Measurements from ENCODE around the gene CCHCR1. TPM values are rescaled to one million over a fixed set of nuclear protein-coding genes. Genes with fewer than 3 reads are reported as not detected.

The CCHCR1 gene
- polyA plus RNA-seq, 1 donor from 2014 or later = 19.7 TPM

GRCh38 chr6:31129130-31129529 is 28.5 kb downstream of the CCHCR1 start:
- TF ChIP-seq REST (IDR thresholded peaks at IDR 0.05; ENCODE audit: borderline replicate concordance) (no peak), POLR2AphosphoS5 (IDR thresholded peaks at IDR 0.05) (no peak), SMC3 (conservative IDR thresholded peaks at IDR 0.05; ENCODE audit: poor library complexity) (no peak), CTCF (IDR thresholded peaks at IDR 0.05; ENCODE audit: poor library complexity, severe bottlenecking) (no peak), RAD21 (conservative IDR thresholded peaks at IDR 0.05) (no peak)
- H3K36me3 ChIP-seq (ENCODE audit: insufficient read depth, low read length) = no peaks in the 10 kb centered on the region
- no peak overlapping the region for H3K9ac ChIP-seq (ENCODE audit: low read length)
- H3K27me3 ChIP-seq (ENCODE audit: insufficient read depth, low read depth, low read length) = no peaks in the 10 kb centered on the region
- no peak overlapping the region for H2AFZ ChIP-seq (ENCODE audit: low read depth, low read length)
- no peaks in the 10 kb centered on the region for H3K9me3 ChIP-seq (ENCODE audit: low read length)
- H4K20me1 ChIP-seq (ENCODE audit: insufficient read depth) = no peaks in the 10 kb centered on the region
- no peaks in the 10 kb centered on the region for H3K9me2 ChIP-seq (ENCODE audit: insufficient read depth, low read length)
- no peak overlapping the region for H3K4me3 ChIP-seq (ENCODE audit: low read length)
- no peak overlapping the region for H3K27ac ChIP-seq (ENCODE audit: low read length)
- no peak overlapping the region for H3K4me2 ChIP-seq (ENCODE audit: low read length)
- no peaks in the 10 kb centered on the region for H3F3A ChIP-seq (ENCODE audit: insufficient read depth, low read length, poor library complexity, severe bottlenecking)
- H3K79me2 ChIP-seq (replicated peaks; ENCODE audit: insufficient read depth, low read length) = no peaks in the 10 kb centered on the region

DNA sequence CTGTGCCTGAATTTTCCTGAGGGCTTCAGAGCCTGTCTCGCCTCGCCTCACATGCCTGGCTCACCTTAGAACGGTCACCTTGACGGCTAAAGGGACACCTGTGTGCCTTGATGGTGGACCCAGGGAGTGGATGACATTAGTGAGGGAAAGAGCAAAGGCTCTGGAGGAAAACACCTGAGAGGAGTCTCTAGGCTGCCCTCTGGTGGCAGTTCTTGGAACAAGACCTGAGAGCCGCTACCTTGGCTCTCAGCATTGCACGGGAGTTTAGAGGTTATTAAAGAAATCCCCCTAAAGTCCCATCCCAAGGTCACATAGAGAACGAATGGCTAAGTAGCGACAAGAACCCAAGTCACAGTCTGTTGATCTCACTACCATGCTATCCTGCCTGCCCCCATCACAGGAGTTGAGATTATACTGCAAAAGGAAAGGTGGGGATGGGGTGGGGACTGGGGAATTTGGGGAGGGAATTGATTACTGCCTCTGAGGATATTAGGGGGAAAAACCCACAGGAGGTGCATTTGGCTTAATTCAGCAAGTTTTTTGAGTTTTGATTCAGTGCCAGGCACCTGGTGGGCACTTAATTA is 29.4 kb downstream of the CCHCR1 start:
- no peaks in the 10 kb centered on the region for H3K9me3 ChIP-seq (ENCODE audit: low read length)
- H3K9me2 ChIP-seq (ENCODE audit: insufficient read depth, low read length) = no peaks in the 10 kb centered on the region
- H3K27ac ChIP-seq (ENCODE audit: low read length) = no peak overlapping the region
- no peak overlapping the region for H3K4me3 ChIP-seq (ENCODE audit: low read length)
- TF ChIP-seq REST (IDR thresholded peaks at IDR 0.05; ENCODE audit: borderline replicate concordance) (no peak), MXI1 (conservative IDR thresholded peaks at IDR 0.05; ENCODE audit: poor library complexity, severe bottlenecking) (no peak), TAF1 (IDR thresholded peaks at IDR 0.05; ENCODE audit: low read depth) (no peak), CTCF (IDR thresholded peaks at IDR 0.05; ENCODE audit: poor library complexity, severe bottlenecking) (peak; percentile 72), EP300 (conservative IDR thresholded peaks at IDR 0.05; ENCODE audit: poor library complexity, severe bottlenecking) (no peak), EZH2 (IDR thresholded peaks at IDR 0.05; ENCODE audit: borderline replicate concordance, insufficient read depth, low read length, poor library complexity, severe bottlenecking) (no peak), RAD21 (conservative IDR thresholded peaks at IDR 0.05) (peak; percentile 44), SMC3 (conservative IDR thresholded peaks at IDR 0.05; ENCODE audit: poor library complexity) (peak; percentile 64)
- no peaks in the 10 kb centered on the region for H3F3A ChIP-seq (ENCODE audit: insufficient read depth, low read length, poor library complexity, severe bottlenecking)
- H3K79me2 ChIP-seq (replicated peaks; ENCODE audit: insufficient read depth, low read length) = no peaks in the 10 kb centered on the region
- H2AFZ ChIP-seq (ENCODE audit: low read depth, low read length) = no peak overlapping the region
- H3K9ac ChIP-seq (ENCODE audit: low read length) = no peak overlapping the region
- H3K4me2 ChIP-seq (ENCODE audit: low read length) = no peak overlapping the region
- H3K36me3 ChIP-seq (ENCODE audit: insufficient read depth, low read length) = no peaks in the 10 kb centered on the region
- no peaks in the 10 kb centered on the region for H4K20me1 ChIP-seq (ENCODE audit: insufficient read depth)
- no peaks in the 10 kb centered on the region for H3K27me3 ChIP-seq (ENCODE audit: insufficient read depth, low read depth, low read length)
